ENCODE results near the gene TNFSF13B. TPM values are rescaled to one million over a fixed set of nuclear protein-coding genes. Genes with fewer than 3 reads are reported as not detected.

Gene TNFSF13B
- polyA plus RNA-seq, 1 donor, result 3.2 TPM

- no peak for DNase-seq
Measured at GRCh38 chr13:108350579-108350978, 81.1 kb downstream of the TNFSF13B start.

DNA sequence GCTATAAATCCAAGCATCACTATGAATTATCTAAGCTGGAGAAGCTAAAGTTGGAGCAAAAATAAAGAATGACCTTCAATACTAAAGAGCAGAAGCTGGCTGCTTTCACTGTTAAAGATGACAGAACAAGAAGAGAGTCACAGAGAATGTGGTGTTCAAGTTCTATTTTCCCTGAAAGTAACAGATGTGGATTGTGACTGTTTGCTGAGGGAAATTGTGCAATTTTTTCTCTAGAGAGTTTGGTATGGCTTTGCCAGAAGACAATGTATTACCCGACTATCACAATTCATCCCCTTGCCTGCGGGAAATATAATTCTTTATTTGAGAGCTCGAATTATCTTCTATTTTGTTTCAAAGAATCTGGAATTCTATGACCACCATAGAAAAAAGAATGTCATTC lies 83.1 kb downstream of the TNFSF13B start:
- DNase-seq, result peak; percentile 29

DNA sequence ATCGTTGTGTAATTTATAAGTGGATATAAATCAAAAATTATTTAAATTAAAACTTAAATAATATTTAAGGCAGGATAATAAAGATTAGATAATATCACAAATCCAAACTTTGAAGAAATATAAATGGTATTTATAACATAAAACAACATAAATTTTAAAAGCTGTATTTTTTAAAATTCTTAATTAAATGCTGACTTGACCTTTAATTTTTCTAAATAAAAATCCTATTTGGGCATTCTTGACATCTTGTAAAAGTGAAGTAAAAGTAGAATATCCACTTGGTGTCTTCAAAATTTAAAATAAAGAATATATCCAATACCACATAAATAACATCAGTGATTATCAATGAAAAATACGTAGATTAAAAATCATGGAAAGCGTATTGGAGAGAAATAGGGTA lies 87.7 kb downstream of the TNFSF13B start:
- DNase-seq, result no peak

Other genes starting within 250 kb of the TNFSF13B start
- gene LIG4, start 54.2 kb upstream of the TNFSF13B start, polyA plus RNA-seq (ENCODE audit: insufficient read length), result 11.3 TPM
- gene ABHD13, start 51.3 kb upstream of the TNFSF13B start, polyA plus RNA-seq (ENCODE audit: insufficient read length), result 9.0 TPM

All from hindlimb muscle (tissue), 1 donor.